Measurements from ENCODE around the gene NR1D1.
"Not testable (repeated sequence)": the region's sequence is repeated elsewhere in the genome, so short reads cannot be mapped to it uniquely, and the experiment has no call there.

Gene NR1D1

DNA sequence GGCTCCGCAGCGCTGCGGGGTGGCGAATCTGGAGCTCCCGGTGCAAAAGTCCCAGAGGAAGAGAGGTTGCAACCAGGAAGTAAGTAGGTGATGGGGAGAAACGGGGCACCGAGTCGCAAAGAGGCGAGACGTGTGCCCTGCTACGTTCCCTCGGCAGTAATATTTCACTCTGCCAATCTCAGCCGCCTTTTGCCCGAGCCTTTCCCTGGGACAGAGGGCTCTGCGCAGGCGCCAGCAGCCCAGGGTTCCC, at the start of gene NR1D1:
Gene NR1D1 (minus strand): TSS at position 171 of the 250 bp plus-strand sequence. CDS start 495 bp downstream, outside the sequence.
- DNase-seq: no peak

DNA sequence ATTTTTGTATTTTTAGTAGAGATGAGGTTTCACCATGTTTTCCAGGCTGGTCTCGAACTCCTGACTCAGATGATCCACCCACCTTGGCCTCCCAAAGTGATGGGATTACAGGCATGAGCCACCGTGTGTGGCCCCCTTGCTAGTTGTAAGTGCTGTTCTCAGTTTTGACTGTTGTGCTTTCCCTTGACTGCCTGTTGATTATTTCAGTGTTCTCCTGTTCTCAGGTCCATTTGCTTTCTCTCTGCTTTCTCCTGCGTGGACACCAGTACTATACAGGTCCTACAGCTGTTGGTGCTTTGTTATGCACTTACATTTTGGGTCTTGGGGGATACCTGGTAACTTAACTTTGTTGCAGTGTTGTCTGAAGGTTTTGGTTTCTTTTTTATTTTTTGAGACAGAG, 48.1 kb upstream of the NR1D1 start:
- DNase-seq: no peak

DNA sequence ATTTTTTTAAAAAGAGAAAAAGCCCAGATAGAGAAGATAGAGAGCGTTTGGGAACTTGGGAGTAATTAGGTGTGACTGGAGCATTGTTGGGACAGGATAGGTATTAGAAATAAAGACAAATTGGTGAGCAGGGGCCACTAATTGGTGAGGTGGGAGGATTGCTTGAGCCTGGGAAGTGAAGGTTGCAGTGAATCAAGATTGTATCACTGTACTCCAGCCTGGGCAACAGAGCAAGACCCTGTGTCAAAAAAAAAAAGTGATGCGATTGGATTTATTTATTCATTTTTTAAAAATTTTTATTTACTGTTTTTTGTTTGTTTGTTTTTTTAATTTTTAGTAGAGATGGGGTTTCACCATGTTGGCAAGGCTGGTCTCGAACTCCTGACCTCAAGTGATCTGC, 45.1 kb upstream of the NR1D1 start:
- no peak for DNase-seq

DNA sequence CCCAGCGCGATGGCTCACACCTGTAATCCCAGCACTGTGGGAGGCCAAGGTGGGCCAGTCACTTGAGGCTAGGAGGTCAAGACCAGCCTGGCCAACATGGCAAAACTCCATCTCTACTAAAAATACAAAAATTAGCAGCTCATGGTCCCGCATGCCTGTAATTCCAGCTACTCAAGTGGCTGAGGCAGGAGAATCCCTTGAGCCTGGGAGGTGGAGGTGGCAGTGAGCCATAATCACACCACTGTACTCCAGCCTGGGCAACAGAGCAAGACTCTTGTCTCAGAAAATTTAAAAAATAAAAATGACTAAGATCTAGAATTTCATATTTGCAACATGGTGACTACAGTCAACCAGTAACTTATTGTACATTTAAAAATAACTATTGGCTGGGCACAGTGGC, 42.8 kb upstream of the NR1D1 start:
- DNase-seq: not testable (repeated sequence)

DNA sequence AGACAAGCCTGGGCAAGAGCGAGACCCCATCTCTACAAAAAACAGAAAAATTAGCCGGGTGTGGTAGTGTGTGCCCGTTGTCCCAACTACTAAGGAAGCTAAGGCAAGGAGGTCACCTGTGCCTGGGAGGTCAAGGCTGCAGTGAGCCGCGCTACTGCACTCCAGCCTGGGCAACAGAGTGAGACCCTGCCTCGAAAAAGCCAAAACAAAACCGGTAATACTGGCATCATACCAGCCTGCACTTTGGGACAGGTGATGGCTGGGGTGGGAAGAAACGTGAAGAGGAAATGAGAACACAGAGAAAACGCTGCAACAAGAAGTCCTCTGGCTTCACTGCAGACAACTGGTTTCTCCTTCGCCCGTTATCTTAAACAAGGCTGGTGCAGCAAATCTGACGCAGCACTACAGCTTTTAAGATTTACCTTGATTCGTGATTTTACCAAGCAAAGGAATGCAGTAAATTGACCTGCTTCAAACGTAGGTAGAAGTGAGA, 39.2 kb upstream of the NR1D1 start:
- DNase-seq: no peak

DNA sequence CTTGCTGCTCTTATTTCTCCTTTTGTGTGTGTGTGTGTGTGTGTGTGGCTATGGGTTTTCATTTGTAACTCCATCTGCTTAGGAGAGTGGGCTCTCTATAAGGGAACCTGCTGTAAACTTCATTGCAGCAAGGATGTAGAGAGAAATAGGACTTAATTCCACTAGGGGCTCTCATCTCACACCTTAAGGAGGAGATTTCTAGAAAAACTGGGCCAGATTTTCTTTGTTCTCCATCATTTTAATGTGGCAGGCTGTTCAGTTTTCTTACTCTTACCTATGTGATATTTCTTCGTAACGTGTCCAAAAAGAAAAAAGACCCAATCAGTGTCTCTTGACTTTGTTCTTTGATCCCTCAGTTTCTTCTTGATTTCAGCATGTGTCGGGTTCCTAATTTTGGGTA, 35.4 kb upstream of the NR1D1 start:
- DNase-seq: no peak

DNA sequence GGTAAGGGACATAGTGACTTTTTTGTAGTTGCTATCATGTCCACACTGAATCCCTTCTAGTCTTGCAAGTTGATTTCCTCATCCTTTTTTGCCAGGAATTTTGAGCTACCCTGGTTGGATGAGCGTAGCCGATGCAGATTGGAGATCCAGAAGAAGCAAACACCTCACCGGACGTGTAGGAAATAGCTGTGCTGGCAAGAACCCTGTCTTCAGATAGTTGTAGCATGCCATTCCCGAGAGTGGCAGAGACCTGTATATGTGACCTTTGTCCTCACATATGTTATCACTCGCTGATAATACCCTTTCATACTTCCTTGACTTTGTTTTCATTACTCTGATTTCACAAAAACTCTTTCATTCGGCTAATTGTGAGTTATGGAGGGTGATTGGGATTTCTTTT, 33.8 kb upstream of the NR1D1 start:
- DNase-seq: no peak

DNA sequence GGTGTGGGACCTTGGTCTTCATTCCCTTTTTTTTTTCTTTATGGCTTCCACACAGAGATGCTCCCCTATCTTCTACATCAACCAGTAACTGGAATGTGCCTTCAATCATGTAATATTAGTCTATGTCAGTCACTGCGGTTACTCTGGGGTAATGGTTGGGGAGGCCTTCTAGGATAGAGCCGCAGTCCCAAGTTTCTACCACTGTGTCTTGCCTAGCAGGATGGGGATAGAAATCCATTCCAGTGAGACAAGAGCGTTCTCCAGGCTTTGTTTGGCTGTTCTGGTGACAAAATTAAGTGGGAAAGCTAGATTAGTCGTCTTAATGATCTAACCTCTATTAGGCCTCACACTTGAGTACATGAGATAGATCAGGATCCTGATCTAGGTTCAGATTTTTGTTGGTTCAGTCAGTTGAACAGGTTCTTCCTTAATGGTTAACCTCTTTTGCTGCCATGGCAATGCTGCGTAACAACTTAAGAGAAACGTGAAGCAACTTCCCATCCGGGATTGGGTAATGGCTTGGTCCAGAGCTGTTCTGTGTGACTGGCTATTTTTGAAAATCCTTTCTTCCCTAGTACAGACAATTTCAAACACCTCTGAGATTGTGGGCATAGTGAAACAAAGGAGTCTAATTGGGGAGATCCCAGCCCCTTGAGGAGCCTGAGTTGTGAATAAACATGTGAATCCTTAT, 30.1 kb upstream of the NR1D1 start:
- DNase-seq: no peak

DNA sequence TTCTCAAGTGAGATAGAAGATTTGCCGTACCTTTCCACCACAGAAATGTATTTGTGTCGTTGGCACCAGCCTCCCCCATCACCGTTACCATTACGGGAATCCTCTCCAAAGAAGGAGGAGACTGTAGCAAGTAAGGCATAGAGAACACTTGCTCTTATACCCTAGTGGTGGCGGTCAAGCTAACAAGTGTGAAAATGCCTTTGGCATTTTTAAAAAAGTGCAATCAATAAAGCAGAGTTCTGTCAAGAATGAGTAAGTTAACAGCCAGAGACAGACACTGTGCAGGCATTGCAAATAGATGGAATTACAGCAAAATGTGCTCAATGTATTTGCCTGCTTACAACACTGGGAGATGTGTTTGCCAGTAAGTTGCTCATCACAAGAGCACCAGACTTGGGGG, 29.1 kb upstream of the NR1D1 start:
- no peak for DNase-seq

DNA sequence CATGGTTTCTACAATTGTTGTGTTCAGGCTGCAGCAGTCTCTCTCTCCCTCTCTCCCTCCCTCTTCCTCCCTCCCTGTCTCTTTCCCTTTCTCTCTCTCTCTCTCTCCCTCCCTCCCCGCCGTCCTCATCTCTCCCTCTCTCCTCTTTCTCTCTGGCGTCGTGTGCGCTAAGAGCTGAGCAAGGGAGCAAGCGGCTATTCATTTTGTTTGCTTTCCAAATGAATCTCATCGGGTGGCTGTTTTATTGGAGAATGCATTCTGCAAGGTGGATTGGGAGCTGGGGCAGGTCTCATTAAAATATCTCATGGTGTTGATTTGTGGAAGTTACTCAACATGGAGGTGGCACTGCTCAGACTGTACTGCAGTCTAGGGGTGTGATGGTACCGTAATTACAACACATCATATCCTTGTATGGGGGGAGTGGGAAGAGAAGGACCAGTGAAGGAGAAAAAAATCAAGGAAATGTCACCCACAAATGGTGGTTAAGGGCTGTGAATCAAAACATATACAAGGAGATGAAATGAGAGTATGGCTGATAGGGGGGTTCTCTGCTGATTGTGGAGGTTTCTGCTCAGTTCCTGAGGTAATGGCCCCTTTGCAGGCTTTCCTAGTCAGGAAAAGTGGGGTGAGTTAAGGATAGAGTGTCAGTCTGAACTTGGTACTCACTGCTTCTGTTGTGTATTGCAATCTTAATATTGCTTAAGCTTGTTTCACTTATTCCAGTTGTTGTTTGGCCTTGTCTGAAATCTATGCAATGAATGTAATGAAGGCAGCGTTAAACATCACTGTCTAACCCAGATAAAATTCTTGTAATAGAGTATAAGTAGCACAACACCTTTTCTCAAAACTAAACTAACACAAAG, 24.1 kb upstream of the NR1D1 start:
- DNase-seq: no peak

DNA sequence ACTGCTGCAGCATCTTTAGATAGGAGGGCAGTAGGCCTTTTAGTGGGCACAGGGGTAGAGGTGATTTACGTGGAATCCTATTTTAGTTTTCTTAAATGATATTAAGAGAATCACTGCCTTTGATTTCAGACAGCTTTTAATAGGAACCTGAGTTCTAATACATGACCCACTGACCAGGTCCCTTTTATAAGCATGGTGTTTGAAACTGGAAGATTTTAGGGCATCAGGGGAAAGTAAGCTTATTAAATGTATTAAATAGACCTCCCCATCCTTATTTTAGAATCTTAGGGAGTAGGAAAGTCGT, 23.4 kb upstream of the NR1D1 start:
- DNase-seq: no peak

DNA sequence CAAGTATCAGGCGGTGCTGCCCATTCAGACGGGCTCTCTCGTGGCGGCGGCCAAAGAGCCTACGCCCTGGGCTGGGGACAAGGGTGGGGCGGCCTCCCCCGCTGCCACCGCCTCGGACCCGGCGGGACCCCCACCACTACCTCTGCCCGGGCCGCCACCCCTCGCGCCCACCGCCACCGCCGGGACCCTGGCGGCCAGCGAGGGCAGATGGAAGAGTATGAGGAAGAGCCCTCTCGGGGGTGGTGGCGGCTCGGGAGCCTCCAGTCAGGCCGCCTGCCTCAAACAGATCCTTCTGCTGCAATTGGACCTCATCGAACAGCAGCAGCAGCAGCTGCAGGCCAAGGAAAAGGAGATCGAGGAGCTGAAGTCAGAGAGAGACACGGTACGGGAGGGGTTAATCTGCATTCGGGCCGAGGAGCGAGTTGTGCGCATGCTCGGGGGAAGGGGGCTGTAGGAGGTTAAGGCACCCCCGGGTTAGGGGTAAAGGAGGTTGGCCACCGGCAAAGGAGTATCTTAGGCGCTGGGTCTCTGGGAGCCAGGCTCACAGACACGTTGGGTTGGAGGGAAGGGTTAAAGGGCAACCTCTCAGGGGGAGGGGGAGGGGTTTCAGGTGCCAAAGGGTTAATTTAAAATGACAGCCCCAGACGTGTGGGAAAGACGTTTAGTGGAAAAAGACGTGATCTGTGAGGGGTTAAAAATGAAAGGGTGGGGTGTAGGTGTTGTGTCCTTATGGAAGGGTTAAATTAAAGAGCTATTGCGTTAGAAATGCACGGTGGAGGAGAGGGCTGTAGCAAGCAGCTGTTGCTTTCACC, 22.8 kb upstream of the NR1D1 start:
- DNase-seq: peak; percentile 57 to 58

DNA sequence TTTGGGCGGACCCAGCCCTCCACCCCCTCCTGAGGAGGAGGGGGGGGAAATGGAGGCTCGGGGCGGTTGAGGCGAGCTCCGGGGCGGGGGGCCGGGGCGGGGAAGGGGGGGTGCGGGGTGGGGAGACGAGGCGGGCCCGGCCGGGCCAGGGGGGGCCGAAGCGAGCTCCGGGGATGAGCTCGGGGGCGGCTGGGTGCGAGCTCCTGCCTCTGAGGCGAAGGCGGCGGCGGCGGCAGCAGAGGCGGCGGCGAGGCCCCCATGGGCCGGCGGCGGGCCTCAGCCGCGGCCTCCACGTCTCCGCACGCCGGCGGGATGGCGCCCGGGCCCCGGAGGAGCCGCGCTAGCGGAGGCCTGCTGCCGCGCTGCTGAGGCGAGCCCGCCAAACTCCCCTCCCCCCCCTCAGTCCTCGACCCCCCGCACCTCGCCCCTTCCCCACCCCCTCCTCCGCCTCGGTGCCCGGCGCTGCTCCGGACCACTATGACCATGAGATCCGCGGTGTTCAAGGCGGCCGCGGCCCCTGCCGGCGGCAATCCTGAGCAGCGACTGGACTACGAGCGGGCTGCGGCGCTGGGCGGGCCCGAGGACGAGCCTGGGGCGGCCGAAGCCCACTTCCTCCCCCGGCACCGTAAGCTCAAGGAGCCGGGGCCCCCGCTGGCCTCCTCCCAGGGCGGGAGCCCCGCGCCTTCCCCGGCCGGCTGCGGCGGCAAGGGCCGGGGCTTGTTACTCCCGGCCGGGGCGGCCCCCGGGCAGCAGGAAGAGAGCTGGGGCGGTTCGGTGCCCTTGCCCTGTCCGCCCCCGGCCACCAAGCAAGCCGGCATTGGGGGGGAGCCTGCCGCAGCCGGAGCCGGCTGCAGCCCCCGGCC, 22.0 kb upstream of the NR1D1 start:
- no peak for DNase-seq

DNA sequence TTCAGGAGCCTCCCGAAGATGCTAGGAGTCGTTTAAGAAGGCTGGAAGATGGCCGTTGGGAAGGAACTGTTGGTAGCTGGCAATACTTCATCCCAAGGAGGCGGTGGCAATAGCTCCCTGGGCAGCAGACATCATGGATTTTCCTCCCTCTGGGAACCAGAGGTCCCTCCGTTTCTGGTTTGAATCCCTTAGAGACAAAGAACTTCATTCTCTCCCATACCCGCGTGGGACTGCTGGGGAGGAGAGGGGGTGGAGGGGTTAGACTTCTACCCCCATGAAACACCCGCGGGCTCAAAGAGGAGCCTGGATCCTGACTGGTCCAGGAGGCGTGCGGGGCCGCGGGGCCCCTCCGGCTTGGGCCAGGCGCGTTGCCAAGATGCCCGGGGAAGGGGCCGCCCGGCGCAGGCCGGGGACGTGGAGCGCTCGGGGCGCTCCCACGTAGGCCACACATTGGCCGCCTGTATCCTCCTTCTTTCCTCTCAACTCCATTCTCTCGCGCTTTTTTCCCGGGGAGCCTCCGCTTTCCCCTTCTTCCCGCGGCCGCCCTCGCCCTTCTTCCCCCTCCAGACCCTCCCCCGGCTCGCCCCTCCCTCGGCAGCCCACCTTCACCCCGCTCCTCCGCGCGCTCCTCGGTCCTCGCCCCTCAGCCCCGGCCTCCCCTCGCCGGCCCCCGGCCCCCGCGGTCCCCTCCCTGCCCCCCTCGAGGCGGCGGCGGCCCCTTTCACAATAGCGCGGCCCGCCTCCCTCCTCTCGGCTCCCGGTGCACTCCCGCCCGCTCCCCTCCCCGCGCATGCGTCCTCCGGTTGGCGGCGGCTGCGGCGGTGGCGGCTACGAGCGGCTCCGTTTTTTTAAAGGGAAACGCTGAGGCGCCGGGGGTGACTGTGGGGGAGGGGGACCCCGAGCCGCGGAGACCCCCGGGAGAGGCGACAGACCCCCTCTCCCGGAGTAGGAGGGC, 21.1 kb upstream of the NR1D1 start, which contains the start of gene MSL1:
Gene MSL1 (plus strand): TSS at position 791 of the 955 bp plus-strand sequence. CDS start 642 bp downstream, outside the sequence.
- DNase-seq: peak; percentile 82 to 83

DNA sequence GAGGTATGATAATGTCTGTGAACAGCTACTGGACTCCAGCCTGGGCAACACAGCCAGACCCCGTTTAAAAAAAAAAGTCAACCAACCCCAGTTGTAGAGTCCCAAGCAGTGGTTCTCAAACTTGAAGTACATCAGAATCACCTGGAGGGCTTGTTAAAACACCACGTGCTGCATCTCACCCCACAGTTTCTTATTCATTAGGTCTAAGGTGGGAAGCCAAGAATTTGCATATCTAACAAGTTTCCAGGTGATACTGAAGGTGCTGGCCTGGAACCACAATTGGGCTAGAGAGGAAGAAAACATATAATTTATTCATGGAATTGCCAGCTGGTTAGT, 14.7 kb upstream of the NR1D1 start:
- no peak for DNase-seq

DNA sequence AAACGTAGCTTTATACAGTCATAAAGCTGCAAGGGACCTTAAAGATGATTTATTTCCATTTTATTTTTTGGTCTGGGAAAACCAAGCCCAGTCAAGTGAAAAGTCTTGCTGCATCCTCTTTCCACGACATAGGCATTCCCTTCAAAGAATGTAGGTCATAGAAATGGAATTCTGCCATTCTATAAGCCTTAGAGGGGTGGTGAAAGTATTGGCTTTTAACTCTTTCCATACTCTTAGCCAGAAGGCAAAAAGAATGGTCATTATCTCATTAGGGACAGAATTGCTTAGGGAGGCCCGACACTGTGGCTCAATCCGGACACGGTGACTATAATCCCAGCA, 13.5 kb upstream of the NR1D1 start:
- no peak for DNase-seq

DNA sequence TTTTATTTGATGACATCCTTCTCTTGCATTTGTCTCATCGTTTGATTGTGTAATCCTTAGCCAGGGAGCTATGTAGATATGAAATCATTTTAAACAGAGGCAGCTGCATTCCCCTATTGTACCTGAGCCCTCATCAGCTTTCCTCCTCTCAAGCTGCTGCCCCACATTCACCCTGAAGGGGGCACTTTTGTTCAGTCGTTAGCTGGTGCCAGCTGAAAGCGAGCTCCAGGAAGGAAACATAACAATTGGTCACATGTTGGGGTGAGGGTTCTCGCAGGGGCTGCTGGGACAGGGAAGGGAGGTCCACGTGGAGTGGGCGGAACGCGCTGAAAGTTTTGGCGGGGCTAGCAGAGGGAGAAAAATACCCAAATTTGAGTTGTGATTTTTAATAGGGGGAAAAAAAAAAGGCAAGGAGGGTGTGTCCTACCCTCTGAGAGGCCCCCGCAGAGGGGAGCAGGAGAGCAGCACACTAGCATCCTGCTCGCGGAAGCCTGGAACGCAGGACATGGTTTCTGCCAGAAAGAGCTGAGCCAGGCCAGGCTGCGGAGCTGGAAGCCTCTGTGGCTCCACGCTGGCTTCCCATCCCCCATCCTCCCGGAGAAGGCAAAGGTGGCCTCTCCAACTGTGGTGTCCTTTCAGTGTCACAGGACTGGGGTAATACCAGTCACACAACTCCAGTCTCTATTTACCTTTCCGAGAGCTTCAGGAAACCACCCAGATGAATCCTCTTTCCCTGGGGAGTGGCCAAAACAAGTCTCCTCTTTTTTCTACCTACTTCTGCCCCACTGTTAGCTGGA, 12.9 kb upstream of the NR1D1 start:
- peak; percentile 90 to 94 for DNase-seq

DNA sequence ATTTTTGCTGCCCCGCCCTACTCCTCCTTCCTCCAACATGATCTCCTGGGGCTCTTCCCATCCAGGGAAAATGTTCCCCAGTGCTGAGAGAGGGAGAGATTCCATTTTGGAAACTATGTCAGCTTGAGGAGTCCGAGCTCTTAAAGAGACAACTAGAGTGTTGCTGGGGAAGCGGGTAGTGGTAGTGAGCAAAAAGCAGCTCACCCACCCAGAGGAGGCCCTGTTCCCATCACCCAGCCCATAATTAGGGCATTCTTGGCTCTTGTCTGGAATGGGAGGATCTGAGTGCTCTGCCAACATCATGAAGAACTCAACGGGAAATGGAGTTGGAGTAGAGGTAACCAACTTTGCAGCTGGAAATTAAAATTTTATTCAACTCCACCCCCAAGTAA, 12.3 kb upstream of the NR1D1 start:
- DNase-seq: no peak

DNA sequence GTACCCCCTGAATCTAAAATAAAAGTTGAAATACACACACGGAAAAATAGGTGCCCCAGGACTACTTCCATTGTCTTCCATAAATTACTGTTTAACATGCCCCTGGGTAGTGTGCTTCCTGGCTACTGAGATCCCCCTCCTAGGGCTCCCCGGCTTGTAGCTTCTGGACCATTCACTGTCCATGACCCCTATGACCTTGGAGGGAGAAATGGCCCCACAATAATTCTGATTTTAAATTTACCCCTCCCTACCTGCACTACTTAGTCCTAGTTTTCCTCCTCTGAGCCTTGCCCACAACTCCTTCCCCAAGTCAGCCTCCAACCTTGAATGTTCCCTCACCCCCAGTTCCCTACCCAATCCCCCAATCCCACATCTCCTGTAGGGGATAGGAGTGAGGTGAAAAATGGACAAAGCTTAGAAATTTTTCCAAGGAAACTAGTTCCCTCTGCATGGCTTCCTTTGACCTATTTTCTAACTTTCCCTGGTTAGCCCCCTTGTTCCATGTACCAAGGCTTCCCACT, 11.9 kb upstream of the NR1D1 start:
- no peak for DNase-seq
